ENCODE results near the gene CDC42BPB. TPM values are rescaled to one million over a fixed set of nuclear protein-coding genes. Genes with fewer than 3 reads are reported as not detected.

The CDC42BPB gene
- total and polyA plus RNA-seq, 2 of the 13 experiments (the other 11 are each of a cell fraction or from before 2014, with no cell fraction given): 19.7 to 32.3 TPM

DNA sequence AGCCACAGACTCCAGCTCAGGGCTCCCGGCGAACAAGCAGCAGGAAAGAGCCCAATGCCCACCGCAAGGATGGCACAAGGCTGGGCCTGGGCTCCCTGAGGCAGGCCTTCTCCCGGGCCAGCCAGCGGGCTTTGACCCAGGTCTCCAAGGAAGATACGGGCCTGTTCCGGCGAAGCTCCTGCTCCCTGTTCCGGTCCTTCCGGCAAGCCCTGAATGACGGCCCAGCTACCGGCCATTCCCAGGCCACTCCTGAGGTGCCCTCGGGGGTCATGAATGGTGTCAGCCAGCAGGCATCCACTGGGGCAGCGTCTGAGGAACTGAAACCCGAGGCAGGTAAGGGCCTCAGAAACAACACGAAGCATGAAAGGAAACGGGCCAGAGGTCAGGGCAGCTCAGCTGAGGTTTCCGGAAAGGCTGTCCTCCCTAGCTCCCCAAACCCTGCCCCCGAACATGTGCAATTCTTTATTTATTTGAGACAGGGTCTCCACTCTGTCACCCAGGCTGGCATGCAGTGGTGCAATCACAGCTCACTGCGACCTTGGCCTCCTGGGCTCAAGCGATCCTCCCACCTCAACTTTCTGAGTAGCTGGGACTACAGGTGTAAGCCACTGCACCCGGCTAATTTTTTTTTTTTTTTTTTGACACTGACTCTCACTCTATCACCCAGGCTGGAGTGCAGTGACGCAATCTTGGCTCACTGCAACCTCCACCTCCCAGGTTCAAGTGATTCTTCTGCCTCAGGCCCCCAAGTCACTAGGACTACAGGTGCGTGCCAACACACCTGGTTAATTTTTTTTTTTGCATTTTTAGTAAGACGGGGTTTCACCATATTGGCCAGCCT lies 43.2 kb upstream of the CDC42BPB start (continued):
- TF ChIP-seq, protein P1, sequence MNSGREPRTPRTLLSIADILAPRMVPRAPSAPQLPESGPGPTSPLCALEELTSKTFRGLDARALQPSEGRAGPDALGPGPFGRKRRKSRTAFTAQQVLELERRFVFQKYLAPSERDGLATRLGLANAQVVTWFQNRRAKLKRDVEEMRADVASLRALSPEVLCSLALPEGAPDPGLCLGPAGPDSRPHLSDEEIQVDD (CRISPR knock-in tag; IDR thresholded peaks at IDR 0.05; ENCODE audit: borderline replicate concordance): no peak
- TF ChIP-seq YY1 (IDR thresholded peaks at IDR 0.05; ENCODE audit: insufficient read depth, insufficient replicate concordance, low read depth, low read length) (peak; percentile 73), YEATS2 (CRISPR knock-in tag; IDR thresholded peaks at IDR 0.05; ENCODE audit: borderline replicate concordance) (peak; percentile 47; the same call in 1 of the 2 replicates), ZNF746 (CRISPR knock-in tag; IDR thresholded peaks at IDR 0.05) (peak; percentile 99), ZNF468 (CRISPR knock-in tag; IDR thresholded peaks at IDR 0.05) (no peak), ZEB1 (IDR thresholded peaks at IDR 0.05; ENCODE audit: insufficient replicate concordance, low read depth) (peak; percentile 65), ZBTB20 (CRISPR knock-in tag; IDR thresholded peaks at IDR 0.05; ENCODE audit: borderline replicate concordance, low read depth) (peak; percentile 68; the same call in 1 of the 2 replicates), ZNF484 (CRISPR knock-in tag; IDR thresholded peaks at IDR 0.05; ENCODE audit: borderline replicate concordance, low read depth) (no peak), GATA4 (IDR thresholded peaks at IDR 0.05; ENCODE audit: borderline replicate concordance, low read depth) (no peak; the same call in 1 of the 2 replicates), ZNF326 (CRISPR knock-in tag; IDR thresholded peaks at IDR 0.05; ENCODE audit: borderline replicate concordance) (no peak), RARG (CRISPR knock-in tag; IDR thresholded peaks at IDR 0.05; ENCODE audit: low read depth) (no peak; the same call in 1 of the 2 replicates), NFKB2 (CRISPR knock-in tag; IDR thresholded peaks at IDR 0.05; ENCODE audit: borderline replicate concordance) (peak; percentile 49; the same call in 1 of the 2 replicates)
- TF ChIP-seq, protein P2, sequence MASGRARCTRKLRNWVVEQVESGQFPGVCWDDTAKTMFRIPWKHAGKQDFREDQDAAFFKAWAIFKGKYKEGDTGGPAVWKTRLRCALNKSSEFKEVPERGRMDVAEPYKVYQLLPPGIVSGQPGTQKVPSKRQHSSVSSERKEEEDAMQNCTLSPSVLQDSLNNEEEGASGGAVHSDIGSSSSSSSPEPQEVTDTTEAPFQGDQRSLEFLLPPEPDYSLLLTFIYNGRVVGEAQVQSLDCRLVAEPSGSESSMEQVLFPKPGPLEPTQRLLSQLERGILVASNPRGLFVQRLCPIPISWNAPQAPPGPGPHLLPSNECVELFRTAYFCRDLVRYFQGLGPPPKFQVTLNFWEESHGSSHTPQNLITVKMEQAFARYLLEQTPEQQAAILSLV (CRISPR knock-in tag; IDR thresholded peaks at IDR 0.05; ENCODE audit: borderline replicate concordance): peak; percentile 77; the same call in 1 of the 2 replicates
- TF ChIP-seq, protein P3, sequence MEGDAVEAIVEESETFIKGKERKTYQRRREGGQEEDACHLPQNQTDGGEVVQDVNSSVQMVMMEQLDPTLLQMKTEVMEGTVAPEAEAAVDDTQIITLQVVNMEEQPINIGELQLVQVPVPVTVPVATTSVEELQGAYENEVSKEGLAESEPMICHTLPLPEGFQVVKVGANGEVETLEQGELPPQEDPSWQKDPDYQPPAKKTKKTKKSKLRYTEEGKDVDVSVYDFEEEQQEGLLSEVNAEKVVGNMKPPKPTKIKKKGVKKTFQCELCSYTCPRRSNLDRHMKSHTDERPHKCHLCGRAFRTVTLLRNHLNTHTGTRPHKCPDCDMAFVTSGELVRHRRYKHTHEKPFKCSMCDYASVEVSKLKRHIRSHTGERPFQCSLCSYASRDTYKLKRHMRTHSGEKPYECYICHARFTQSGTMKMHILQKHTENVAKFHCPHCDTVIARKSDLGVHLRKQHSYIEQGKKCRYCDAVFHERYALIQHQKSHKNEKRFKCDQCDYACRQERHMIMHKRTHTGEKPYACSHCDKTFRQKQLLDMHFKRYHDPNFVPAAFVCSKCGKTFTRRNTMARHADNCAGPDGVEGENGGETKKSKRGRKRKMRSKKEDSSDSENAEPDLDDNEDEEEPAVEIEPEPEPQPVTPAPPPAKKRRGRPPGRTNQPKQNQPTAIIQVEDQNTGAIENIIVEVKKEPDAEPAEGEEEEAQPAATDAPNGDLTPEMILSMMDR (CRISPR knock-in tag; IDR thresholded peaks at IDR 0.05): peak; percentile 8; the same call in 1 of the 2 replicates
- TF ChIP-seq, protein P4, sequence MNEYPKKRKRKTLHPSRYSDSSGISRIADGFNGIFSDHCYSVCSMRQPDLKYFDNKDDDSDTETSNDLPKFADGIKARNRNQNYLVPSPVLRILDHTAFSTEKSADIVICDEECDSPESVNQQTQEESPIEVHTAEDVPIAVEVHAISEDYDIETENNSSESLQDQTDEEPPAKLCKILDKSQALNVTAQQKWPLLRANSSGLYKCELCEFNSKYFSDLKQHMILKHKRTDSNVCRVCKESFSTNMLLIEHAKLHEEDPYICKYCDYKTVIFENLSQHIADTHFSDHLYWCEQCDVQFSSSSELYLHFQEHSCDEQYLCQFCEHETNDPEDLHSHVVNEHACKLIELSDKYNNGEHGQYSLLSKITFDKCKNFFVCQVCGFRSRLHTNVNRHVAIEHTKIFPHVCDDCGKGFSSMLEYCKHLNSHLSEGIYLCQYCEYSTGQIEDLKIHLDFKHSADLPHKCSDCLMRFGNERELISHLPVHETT (CRISPR knock-in tag; conservative IDR thresholded peaks at IDR 0.05): peak; percentile 58; the same call in 1 of the 2 replicates
- TF ChIP-seq, protein P5, sequence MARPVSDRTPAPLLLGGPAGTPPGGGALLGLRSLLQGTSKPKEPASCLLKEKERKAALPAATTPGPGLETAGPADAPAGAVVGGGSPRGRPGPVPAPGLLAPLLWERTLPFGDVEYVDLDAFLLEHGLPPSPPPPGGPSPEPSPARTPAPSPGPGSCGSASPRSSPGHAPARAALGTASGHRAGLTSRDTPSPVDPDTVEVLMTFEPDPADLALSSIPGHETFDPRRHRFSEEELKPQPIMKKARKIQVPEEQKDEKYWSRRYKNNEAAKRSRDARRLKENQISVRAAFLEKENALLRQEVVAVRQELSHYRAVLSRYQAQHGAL (CRISPR knock-in tag; IDR thresholded peaks at IDR 0.05; ENCODE audit: not compliant biosample characterization): peak; percentile 71
- TF ChIP-seq, protein P6, sequence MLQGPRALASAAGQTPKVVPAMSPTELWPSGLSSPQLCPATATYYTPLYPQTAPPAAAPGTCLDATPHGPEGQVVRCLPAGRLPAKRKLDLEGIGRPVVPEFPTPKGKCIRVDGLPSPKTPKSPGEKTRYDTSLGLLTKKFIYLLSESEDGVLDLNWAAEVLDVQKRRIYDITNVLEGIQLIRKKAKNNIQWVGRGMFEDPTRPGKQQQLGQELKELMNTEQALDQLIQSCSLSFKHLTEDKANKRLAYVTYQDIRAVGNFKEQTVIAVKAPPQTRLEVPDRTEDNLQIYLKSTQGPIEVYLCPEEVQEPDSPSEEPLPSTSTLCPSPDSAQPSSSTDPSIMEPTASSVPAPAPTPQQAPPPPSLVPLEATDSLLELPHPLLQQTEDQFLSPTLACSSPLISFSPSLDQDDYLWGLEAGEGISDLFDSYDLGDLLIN (CRISPR knock-in tag; IDR thresholded peaks at IDR 0.05; ENCODE audit: borderline replicate concordance): no peak
